GM21360 (cell line): ENCODE measurements around the gene RAB11FIP4.

Experiments
- ATAC-seq: cut with Tn5 transposase; IDR thresholded peaks from one replicate; pipeline ENCODE4 v1.9.1; 2021; ENCODE audit warnings: mild to moderate bottlenecking, moderate library complexity; ENCODE audit not compliant: unreplicated experiment

Gene RAB11FIP4

GRCh38 chr17:31561469-31562375, 170.2 kb downstream of the RAB11FIP4 start:
- no peak for ATAC-seq

- no peak for ATAC-seq
These were observed 170.9 kb downstream of the RAB11FIP4 start for GRCh38 chr17:31562376-31562840.

- no peak for ATAC-seq
These were observed 172.8 kb downstream of the RAB11FIP4 start for GRCh38 chr17:31564291-31564690.

- ATAC-seq: no peak
These were observed 173.4 kb downstream of the RAB11FIP4 start for GRCh38 chr17:31564883-31565301.

- ATAC-seq: no peak
These were observed 174.2 kb downstream of the RAB11FIP4 start for GRCh38 chr17:31565652-31566051.

GRCh38 chr17:31566247-31566991, 174.9 kb downstream of the RAB11FIP4 start:
- ATAC-seq: no peak

GRCh38 chr17:31566992-31567373, 175.5 kb downstream of the RAB11FIP4 start:
- ATAC-seq: no peak

GRCh38 chr17:31568121-31568520, 176.6 kb downstream of the RAB11FIP4 start:
- no peak for ATAC-seq

- no peak for ATAC-seq
These were observed 177.1 kb downstream of the RAB11FIP4 start for GRCh38 chr17:31568539-31568938.

GRCh38 chr17:31570231-31570630, 178.8 kb downstream of the RAB11FIP4 start:
- no peak for ATAC-seq

GRCh38 chr17:31570951-31571892, 179.7 kb downstream of the RAB11FIP4 start:
- no peak for ATAC-seq

GRCh38 chr17:31572341-31572740, 180.9 kb downstream of the RAB11FIP4 start:
- no peak for ATAC-seq

- ATAC-seq: no peak
These were observed 181.6 kb downstream of the RAB11FIP4 start for GRCh38 chr17:31573047-31573446.

- ATAC-seq: no peak
These were observed 182.4 kb downstream of the RAB11FIP4 start for GRCh38 chr17:31573861-31574260.

- ATAC-seq: no peak
These were observed 183.0 kb downstream of the RAB11FIP4 start for GRCh38 chr17:31574458-31574857.

- no peak for ATAC-seq
These were observed 183.6 kb downstream of the RAB11FIP4 start for GRCh38 chr17:31575043-31575442.

- no peak for ATAC-seq
These were observed 187.8 kb downstream of the RAB11FIP4 start for GRCh38 chr17:31579265-31579664.

- ATAC-seq: no peak
These were observed 188.8 kb downstream of the RAB11FIP4 start for GRCh38 chr17:31580316-31580705.

GRCh38 chr17:31580706-31581490, 189.4 kb downstream of the RAB11FIP4 start:
- no peak for ATAC-seq

- no peak for ATAC-seq
These were observed 190.0 kb downstream of the RAB11FIP4 start for GRCh38 chr17:31581491-31581890.
